Astrocyte (in vitro differentiated cells and primary cell): ENCODE results near the gene RELB. TPM values are rescaled to one million over a fixed set of nuclear protein-coding genes. Genes with fewer than 3 reads are reported as not detected.

Experiments
- DNase-seq: peaks from one replicate; pipeline ENCODE4 v3.0.0-alpha.2; 2010; ENCODE audit warnings: low read depth
- FAIRE-seq: peaks from 2 replicates; lab custom pipeline; 2011; peaks lifted over from hg19 to GRCh38; lab: Jason Lieb, UNC
- H2AFZ ChIP-seq: 2 replicates; pipeline ENCODE4 v1.6.0; 2012; ENCODE audit warnings: low read depth, low read length, inconsistent platforms
- H3K27ac ChIP-seq: 2 replicates; pipeline ENCODE4 v1.5.1; 2011; ENCODE audit warnings: low read depth, low read length, inconsistent platforms
- H3K27me3 ChIP-seq: 2 replicates; pipeline ENCODE4 v1.6.0; 2011; ENCODE audit warnings: low read length, inconsistent platforms; ENCODE audit not compliant: insufficient read depth
- H3K36me3 ChIP-seq: 2 replicates; pipeline ENCODE4 v1.5.1; 2011; ENCODE audit warnings: low read length, inconsistent platforms; ENCODE audit not compliant: insufficient read depth
- H3K4me1 ChIP-seq: 2 replicates; pipeline ENCODE4 v1.5.1; 2011; ENCODE audit warnings: low read length, inconsistent platforms; ENCODE audit not compliant: insufficient read depth
- H3K4me2 ChIP-seq: 2 replicates; pipeline ENCODE4 v1.6.0; 2012; ENCODE audit warnings: low read length, inconsistent platforms
- H3K4me3 ChIP-seq: 2 replicates; pipeline ENCODE4 v1.5.1; 2011; ENCODE audit warnings: low read depth, mild to moderate bottlenecking, low read length, inconsistent platforms; ENCODE audit not compliant: insufficient read depth
- H3K79me2 ChIP-seq: 2 replicates; pipeline ENCODE4 v1.6.0; 2012; ENCODE audit warnings: mild to moderate bottlenecking, low read length, inconsistent platforms; ENCODE audit not compliant: insufficient read depth
- H3K9ac ChIP-seq: 2 replicates; pipeline ENCODE4 v1.6.0; 2012; ENCODE audit warnings: mild to moderate bottlenecking, low read length, inconsistent platforms
- H3K9me3 ChIP-seq: 2 replicates; pipeline ENCODE4 v1.5.1; 2012; ENCODE audit warnings: low read depth, mild to moderate bottlenecking, low read length, inconsistent platforms; ENCODE audit not compliant: insufficient read depth
- H4K20me1 ChIP-seq: 2 replicates; pipeline ENCODE4 v1.6.0; 2012; ENCODE audit warnings: low read length, inconsistent platforms; ENCODE audit not compliant: insufficient read depth
- H3K27ac Mint-ChIP-seq: one replicate; pipeline ENCODE4 v1.8.0; 2021; ENCODE audit warnings: mild to moderate bottlenecking, mixed read lengths; ENCODE audit not compliant: unreplicated experiment
- H3K27me3 Mint-ChIP-seq: one replicate; pipeline ENCODE4 v1.8.0; 2021; ENCODE audit warnings: low read depth, mixed read lengths; ENCODE audit not compliant: unreplicated experiment
- H3K36me3 Mint-ChIP-seq: one replicate; pipeline ENCODE4 v1.8.0; 2021; ENCODE audit warnings: low read depth, mixed read lengths; ENCODE audit not compliant: unreplicated experiment
- H3K4me1 Mint-ChIP-seq: one replicate; pipeline ENCODE4 v1.8.0; 2021; ENCODE audit warnings: low read depth, mixed read lengths; ENCODE audit not compliant: unreplicated experiment
- H3K4me3 Mint-ChIP-seq: one replicate; pipeline ENCODE4 v1.8.0; 2021; ENCODE audit warnings: mild to moderate bottlenecking, moderate library complexity, mixed read lengths; ENCODE audit not compliant: unreplicated experiment
- H3K9me3 Mint-ChIP-seq: one replicate; pipeline ENCODE4 v1.8.0; 2021; ENCODE audit warnings: mild to moderate bottlenecking, mixed read lengths; ENCODE audit not compliant: unreplicated experiment
- EZH2 ChIP-seq: IDR thresholded peaks from 2 replicates; pipeline ENCODE4 v1.6.1; 2012; ENCODE audit warnings: mild to moderate bottlenecking, low read length, inconsistent platforms; ENCODE audit not compliant: insufficient read depth
- total RNA-seq: library from RNA; stranded (reverse); gene quantifications from 2 replicates; pipeline ENCODE4 v1.2.1, GENCODE V29; 2021
- TF ChIP-seq, protein P1 (sequence below): IDR thresholded peaks from 2 replicates; pipeline ENCODE4 v1.5.1; 2011; ENCODE audit warnings: low read depth, mild to moderate bottlenecking, inconsistent platforms, low read length, moderate library complexity; ENCODE audit not compliant: insufficient read depth

Gene RELB
- total RNA-seq, 1 donor from 2014 or later = 14.0 TPM

DNA sequence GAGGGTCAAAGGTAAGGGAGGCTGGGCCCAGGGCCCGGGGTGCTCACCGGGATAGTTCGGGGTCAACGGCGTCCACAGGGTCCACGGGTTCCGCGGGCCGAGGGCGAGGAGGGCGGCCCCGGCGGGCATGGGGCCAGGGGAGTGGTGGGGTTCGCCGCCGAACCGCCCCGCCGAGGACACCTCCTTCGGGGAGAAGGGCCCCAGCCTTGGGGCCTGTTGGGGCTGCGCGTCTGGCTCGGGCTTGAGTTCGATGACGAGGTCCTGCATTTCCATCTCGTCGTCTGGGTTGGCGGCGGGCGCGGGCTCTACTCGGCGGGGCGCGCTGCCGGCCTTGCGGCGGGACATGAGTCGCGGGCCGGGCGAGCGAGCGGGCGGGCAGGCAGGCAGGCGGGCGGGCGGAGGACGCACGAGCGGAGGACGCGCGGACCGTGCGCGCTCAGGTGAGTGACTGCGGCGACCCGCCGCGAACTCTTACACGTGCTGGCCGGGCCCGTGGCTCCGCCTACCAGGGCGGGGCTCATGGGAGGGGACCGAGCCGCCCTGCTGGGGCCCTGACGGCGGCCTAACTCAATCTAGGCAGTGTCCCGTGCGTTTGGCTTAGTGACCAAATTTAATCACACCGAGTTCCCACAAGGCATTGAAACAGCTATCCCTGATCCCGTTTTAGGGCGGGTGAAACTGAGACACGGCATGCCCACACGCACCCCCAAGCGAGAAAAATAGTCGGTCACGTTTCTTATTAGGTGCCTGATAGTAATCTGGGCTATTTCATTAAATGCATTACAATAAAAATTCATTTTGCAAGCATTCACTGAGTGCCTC lies 75.0 kb downstream of the RELB start, which contains the start of gene ZNF296:
TSS of gene ZNF296 (minus strand) at position 450 of the 822 bp plus-strand sequence. CDS start at position 345, 105 bp downstream.
- peaks cover 3% of the 10 kb centered on the region for H3K4me1 Mint-ChIP-seq
- peak within 1 kb of the TSS; percentile 88 for H3K4me2 ChIP-seq
- no peak for FAIRE-seq

DNA sequence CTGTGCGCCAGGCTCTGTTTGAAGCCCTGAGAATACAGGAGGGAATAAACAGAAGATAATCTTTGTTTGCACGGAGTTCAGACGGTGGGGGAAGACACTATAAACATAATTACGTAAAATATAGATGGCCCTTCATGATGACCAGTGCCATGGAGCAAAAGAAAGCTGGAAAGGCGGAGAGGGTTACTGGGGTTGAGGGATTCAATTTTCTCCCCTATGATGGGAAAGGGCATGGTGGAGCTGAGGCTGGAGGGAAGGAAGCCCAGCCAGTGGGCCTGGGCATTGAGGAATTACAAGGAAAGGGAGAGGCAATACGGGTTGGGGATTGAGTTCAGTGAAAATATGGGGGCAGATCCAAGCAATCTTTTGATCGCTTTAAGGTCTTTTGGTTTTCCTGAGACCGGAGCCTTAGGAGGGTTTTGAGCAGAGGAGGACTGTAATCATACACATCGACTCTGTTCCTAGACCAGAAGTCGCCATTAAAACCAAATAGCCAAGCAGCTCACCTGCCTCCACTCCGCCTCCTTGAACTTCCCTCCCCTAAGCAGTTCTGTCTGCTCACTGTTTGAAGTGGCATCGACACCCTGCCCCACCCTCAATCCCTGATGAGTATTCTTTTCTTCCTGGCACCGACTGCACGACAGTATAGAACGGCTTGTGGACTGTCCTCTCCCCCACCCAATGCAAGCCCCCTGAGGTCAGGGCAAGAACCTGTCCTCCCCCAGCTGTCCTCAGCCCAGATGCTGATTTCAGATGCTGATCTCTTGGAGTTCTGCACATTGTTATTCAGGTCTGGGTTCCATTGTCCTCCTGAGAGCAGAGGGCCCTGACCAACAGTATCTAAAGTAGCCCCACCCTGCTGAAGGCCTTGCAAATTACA lies 75.8 kb downstream of the RELB start:
- H3K4me3 ChIP-seq = peak overlapping the region; percentile 60
- TF ChIP-seq EZH2 = no peak
- TF ChIP-seq, protein P1, sequence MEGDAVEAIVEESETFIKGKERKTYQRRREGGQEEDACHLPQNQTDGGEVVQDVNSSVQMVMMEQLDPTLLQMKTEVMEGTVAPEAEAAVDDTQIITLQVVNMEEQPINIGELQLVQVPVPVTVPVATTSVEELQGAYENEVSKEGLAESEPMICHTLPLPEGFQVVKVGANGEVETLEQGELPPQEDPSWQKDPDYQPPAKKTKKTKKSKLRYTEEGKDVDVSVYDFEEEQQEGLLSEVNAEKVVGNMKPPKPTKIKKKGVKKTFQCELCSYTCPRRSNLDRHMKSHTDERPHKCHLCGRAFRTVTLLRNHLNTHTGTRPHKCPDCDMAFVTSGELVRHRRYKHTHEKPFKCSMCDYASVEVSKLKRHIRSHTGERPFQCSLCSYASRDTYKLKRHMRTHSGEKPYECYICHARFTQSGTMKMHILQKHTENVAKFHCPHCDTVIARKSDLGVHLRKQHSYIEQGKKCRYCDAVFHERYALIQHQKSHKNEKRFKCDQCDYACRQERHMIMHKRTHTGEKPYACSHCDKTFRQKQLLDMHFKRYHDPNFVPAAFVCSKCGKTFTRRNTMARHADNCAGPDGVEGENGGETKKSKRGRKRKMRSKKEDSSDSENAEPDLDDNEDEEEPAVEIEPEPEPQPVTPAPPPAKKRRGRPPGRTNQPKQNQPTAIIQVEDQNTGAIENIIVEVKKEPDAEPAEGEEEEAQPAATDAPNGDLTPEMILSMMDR = no peak
- peak overlapping the region; percentile 55 for H3K9ac ChIP-seq
- peaks cover 30% of the 10 kb centered on the region for H3K79me2 ChIP-seq
- H3K27ac ChIP-seq = no peak overlapping the region
- no peaks in the 10 kb centered on the region for H3K9me3 ChIP-seq
- H3K27me3 Mint-ChIP-seq = peaks cover 3% of the 10 kb centered on the region
- peaks cover 4% of the 10 kb centered on the region for H3K4me1 Mint-ChIP-seq
- FAIRE-seq = no peak
- no peaks in the 10 kb centered on the region for H3K9me3 Mint-ChIP-seq
- H3K4me1 ChIP-seq = peaks cover 14% of the 10 kb centered on the region
- peak overlapping the region; percentile 82 for H2AFZ ChIP-seq
- H3K27ac Mint-ChIP-seq = peak overlapping the region; percentile 20
- no peaks in the 10 kb centered on the region for H3K36me3 ChIP-seq
- no peaks in the 10 kb centered on the region for H3K27me3 ChIP-seq
- H3K36me3 Mint-ChIP-seq = peaks cover 5% of the 10 kb centered on the region
- peak overlapping the region; percentile 88 for H3K4me2 ChIP-seq
- DNase-seq = no peak
- H4K20me1 ChIP-seq = peaks cover 13% of the 10 kb centered on the region
- peak overlapping the region; percentile 74 for H3K4me3 Mint-ChIP-seq

More for the DNA sequence above, 75.0 kb downstream of the RELB start, which contains the start of gene ZNF296:
- H3K4me1 ChIP-seq = peaks cover 14% of the 10 kb centered on the region
- H3K27ac ChIP-seq = no peak within 1 kb of the TSS
- peak within 1 kb of the TSS; percentile 60 for H3K4me3 ChIP-seq
- H3K36me3 ChIP-seq = no peaks in the 10 kb centered on the region
- H3K9me3 ChIP-seq = no peaks in the 10 kb centered on the region
- no peaks in the 10 kb centered on the region for H3K27me3 ChIP-seq
- peaks cover under 1% of the 10 kb centered on the region for H3K36me3 Mint-ChIP-seq
- H3K27me3 Mint-ChIP-seq = peaks cover 3% of the 10 kb centered on the region
- peak within 1 kb of the TSS; percentile 20 for H3K27ac Mint-ChIP-seq
- peak within 1 kb of the TSS; percentile 82 for H2AFZ ChIP-seq
- H3K79me2 ChIP-seq = peaks cover 22% of the 10 kb centered on the region
- peak within 1 kb of the TSS; percentile 80 for H3K4me3 Mint-ChIP-seq
- H4K20me1 ChIP-seq = peaks cover 9% of the 10 kb centered on the region
- TF ChIP-seq, protein P1 = no peak
- no peak for TF ChIP-seq EZH2
- DNase-seq = no peak
- H3K9ac ChIP-seq = peak within 1 kb of the TSS; percentile 55
- H3K9me3 Mint-ChIP-seq = no peaks in the 10 kb centered on the region
